SK-N-MC (cell line): ENCODE data around the gene NAPEPLD.
"Not testable (repeated sequence)": the region's sequence is repeated elsewhere in the genome, so short reads cannot be mapped to it uniquely, and the experiment has no call there.

Experiments
- EZH2 ChIP-seq: fragments of 200-600 bp; sonication (generic); IDR thresholded peaks from one replicate; pipeline ENCODE4 v1.6.1; 2017; ENCODE audit warnings: antibody characterized with exemption
- POLR2AphosphoS5 ChIP-seq: IDR thresholded peaks from 2 replicates; pipeline ENCODE4 v1.6.1; 2012; ENCODE audit warnings: mild to moderate bottlenecking, low read depth, low read length, borderline replicate concordance

DNA sequence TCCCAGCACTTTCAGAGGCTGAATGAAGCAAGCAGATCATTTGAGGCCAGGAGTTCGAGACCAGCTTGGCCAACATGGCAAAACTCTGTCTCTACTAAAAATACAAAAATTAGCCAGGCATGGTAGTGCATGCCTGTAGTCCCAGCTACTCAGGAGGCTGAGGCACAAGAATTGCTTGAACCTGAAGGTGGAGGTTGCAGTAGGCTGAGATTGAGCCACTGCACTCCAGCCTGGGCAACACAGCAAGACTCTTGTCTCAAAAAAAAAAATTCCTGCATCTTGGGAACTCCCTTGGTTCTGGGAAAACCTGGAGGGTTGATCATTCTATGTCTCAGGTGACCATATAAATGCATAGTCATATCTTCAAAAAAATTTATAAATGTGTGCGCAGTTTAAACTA is 4.1 kb downstream of the NAPEPLD start:
- not testable (repeated sequence) for TF ChIP-seq EZH2, POLR2AphosphoS5
